Activated CD8-positive, alpha-beta memory T cell treated with anti-CD3 and anti-CD28 coated beads for 4 hours (primary cell): ENCODE measurements around the gene TBC1D4.

Experiments used
- DNase-seq, 2 donors: peaks; one replicate each; pipeline ENCODE4 v3.0.0-alpha.2; 2020; ENCODE audit warnings: low read depth in 2 of 2

The TBC1D4 gene

DNA sequence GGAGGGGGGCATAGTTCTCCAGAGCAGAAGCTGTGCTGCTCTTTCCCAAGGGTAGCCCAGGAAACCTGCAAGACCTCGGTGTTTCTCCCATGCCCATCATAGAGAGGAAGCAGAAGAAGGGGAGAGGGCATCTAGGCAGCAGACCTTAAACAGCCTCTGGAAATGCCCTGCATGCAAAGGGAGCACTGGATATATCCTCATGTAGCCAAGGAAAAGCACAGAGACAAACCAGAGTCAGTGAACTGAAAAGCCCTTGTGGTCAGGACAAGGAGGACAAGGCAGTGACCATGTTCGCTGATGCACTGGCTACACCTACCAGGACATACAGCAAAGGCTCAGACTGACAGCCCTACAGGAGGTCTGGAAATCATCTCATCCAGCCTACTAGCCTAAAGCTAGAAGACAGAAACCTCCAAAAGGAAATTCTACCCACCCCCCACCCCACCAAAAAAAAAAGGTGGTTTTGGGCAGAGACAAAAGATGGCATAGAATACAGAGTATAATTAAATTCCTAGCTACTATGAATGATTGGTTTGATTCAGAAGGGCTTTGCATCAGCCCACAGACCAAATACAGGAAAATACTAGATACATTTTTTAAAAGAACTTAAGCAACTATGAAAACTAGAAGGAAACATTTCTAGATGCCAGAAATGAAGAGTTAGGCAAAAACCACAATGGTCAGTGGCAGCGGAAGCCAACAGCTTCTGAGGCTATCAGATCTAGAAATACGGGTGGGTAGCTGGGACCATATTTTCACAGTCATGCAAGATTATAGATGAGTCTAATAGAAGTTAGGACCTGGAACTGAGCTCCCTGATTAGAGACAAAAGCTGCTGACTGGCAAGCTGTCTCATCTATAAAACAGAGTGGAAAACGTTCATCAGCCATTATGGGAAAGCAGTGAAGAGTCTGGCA is 4.4 kb upstream of the TBC1D4 start:
- no peak for DNase-seq

DNA sequence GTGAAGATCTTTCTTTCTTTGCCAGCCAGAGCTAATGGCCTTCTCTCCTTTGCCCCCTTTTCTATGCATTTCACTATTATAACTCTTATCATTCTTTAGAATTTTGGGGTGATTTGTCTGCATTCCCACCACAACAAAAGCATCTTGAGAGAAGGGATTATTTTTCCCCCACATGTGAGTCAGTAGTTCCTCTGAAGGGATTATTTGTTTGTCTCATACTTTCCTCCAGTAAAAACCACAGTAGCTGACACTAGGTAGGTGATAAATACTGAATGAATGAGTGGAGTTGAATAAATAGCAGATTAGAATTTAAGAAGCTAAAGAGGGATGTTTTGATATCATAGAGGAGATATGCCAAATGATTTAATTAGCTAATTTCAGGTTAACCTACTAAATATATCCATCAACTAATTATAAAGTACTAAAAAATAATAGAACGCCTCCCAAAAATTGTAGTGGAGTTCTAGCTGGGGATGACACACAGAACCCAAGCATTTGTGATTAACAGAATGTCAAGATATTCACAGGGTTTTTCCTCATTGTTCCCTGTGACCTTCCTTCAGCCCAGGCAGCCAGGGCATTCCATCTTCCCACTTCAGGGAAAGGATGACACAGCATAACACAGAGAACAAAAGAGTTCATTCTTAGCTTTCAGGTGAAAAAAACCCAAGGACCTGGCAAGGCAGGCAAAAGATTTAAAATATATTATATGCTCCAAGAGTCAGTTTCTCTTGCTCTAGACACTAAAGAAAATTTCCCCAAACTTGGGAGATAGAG is 3.5 kb upstream of the TBC1D4 start:
- DNase-seq = no peak

- no peak for DNase-seq
These were observed 781 bp upstream of the TBC1D4 start for GRCh38 chr13:75482820-75483079.

DNA sequence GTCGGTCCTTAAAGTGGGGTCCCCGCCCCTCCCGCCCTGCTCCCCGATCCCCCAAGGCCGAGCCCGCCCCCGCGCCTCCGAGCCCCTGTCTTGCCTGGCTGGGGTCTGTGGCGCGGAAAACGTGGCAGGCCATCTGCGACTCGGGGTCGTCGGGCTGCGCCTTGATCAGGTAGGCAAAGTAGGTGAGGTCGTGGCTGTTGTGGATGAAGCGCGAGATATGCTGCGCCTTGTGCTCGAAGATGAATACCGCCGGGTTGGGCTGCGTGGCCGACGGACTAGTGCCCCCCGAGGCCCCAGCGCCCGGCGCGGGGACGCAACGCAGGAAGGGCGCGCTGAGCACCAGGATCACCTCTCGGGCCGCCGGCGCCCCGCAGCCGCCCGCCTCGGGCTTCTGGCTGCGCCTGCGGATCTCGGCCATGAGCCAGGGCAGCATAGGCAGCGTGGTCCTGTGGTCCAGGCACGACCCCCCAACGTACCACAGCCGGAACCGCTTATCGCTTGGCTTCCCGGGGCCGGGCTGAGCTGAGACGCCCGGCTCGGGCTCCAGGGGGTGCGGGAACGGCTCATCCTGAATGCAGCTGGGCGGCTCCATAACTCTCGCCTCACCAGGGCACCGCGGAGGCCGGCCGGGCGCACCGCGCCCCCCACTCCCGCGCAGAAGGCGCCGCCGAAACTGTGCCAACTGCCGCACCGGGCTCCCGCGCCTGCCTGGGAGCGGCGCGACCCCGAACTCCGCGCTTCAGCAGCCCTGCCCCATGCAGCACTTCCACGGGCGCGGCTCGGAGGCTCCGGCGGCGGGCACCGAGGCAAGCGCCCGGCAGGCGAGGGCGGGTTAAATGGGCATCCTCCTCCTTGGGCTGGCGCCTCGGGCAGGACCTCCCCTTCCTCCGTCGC is 546 bp downstream of the TBC1D4 start:
- DNase-seq = no peak

- DNase-seq = no peak
These were observed 1.2 kb downstream of the TBC1D4 start for GRCh38 chr13:75480671-75481175.

- no peak for DNase-seq
These were observed 2.7 kb downstream of the TBC1D4 start for GRCh38 chr13:75479102-75479740.

DNA sequence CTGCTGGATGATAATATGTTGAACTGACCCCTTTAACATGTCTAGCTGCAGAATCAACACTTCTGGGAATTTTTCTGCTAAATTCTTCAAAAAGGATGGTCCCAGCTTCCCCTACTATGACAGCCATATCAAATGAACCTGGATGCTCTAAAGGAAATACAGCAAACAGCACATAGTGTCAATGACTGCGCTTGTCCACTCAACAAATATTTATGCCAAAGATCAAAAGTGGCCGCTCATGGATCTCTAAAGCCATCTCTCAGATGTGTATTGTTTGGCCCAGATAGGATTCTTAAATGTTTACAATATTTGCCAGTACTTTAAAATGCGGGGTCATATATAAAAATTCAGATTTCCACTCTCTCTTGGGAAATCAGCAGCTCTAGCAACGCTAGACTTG is 3.3 kb downstream of the TBC1D4 start:
- no peak for DNase-seq

DNA sequence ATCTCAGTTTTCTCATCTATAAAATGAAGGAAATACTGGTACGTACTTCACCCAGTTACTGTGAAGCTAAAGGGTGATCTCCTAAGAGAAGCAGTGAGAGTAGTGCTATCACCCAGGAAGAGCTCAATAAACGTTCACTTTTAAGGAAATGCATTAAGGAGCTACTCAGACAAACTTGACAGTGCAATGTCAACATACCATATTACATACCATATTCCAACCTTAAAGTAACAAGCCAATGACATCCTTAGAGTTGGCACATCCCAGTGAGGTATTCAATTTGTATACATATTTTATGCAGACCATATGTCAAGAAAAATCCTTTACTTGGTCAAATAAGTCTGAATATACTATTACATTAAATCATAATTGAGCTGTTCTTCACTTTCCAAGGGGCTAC is 7.0 kb downstream of the TBC1D4 start:
- DNase-seq = no peak

DNA sequence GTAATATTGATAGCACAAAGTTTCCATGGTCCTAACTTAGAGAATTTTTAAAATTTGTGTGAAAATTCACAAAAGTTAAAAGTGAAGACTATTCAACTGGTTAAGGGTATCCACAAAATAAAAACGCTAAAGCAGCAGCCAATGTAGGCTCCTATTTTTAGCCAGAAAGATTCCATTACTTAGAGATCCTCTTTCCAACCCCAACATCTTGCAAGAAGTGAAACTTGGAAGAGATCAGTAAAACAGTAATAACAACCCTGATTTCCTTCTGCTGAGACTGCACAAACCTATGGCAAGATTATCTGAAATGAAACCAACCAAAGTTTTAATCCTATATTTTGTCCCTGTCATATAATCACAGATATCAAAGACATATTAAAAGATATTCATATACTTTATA is 8.5 kb downstream of the TBC1D4 start:
- DNase-seq = no peak

- no peak for DNase-seq
These were observed 11.3 kb downstream of the TBC1D4 start for GRCh38 chr13:75470676-75471075.

DNA sequence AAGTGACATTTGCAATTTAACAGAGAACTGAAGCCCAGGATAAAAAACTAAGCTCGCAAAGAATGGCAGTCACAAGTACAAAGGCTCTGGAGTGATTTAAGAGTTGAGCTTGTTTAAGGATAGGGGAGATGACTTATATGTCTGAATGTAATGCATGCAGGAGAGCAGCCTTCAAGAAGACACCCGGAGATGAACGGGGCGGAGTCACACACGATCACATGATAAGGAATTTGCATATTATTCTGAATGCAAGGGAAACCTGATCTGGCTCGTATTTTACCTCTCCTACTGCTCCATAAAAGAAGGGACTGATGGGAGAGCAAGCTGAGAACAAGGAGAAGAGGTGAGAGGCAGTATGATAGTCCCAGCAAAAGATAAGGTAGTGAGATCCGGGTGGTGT is 12.9 kb downstream of the TBC1D4 start:
- no peak for DNase-seq

GRCh38 chr13:75468602-75469001 is 13.4 kb downstream of the TBC1D4 start:
- no peak for DNase-seq

GRCh38 chr13:75468098-75468497 is 13.9 kb downstream of the TBC1D4 start:
- no peak for DNase-seq

GRCh38 chr13:75467040-75467728 is 14.8 kb downstream of the TBC1D4 start:
- DNase-seq = no peak

DNA sequence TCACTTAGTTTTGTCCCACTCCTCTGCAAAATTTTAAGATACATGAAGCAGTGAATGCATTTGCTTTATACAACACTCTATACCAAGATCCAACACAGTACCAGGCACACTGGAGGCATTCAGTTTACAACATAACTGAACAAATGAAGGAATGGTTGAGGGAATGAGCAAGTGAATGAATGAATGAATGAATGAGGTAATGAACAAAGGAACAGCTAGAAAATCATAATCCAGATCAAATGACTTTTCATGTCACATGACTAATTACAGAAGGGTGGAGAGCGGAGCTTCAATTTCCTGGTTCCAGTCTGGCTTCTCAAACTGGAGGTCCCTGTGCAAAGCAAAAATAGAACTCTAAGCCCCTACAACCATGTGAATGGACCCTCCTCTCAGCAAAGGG is 16.7 kb downstream of the TBC1D4 start:
- DNase-seq = no peak

GRCh38 chr13:75461314-75461713 is 20.7 kb downstream of the TBC1D4 start:
- no peak for DNase-seq

DNA sequence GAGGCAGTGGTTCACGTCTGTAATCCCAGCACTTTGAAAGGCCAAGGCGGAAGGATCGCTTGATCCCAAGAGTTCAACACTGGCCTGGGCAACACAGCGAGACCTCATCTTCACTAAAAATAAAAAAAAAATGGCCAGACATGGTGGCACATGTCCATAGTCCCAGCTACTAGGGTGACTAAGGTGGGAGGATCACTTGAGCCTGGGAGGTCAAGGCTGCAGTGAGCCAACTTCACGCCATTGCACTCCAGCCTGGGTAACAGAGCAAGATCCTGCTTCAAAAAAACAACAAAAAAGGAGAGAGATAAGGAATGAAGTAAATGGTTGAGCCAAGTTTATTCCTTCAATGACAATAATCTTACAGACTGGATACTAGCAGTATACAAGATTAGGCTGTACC is 21.3 kb downstream of the TBC1D4 start:
- no peak for DNase-seq

DNA sequence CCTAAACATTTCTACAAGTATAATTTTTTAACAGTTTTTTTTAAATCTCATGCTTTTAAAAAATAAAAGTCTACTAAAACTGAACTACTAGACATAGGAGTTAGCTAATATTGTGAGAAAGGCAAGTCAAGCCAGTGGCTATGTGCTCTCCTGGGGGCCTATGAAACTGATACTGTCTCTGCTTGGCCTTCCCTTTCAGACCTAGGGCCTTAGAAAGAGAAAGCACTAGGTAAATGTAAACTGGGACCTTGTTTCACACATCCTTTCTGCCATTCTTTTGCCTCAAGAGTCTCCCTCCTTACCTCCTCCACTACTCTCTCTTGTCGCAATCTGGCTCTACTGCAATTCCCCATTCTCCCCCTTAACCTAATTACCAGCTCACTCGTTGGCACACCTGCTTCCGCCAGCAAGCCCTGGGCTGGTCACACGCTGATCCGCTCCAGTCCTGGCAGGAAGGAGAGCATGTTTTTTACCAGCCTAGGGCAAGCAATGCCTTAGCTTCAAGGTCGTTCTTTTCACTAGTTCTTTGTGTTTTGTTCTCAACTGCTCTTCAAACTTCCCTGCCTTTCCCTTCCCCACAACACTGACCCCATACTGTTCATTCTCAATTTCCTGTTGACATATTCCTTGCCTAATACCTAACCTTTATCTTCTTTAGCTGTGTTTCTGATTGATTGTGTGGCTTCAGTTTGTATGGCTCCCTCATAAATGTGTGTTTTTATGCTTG is 23.1 kb downstream of the TBC1D4 start:
- no peak for DNase-seq

DNA sequence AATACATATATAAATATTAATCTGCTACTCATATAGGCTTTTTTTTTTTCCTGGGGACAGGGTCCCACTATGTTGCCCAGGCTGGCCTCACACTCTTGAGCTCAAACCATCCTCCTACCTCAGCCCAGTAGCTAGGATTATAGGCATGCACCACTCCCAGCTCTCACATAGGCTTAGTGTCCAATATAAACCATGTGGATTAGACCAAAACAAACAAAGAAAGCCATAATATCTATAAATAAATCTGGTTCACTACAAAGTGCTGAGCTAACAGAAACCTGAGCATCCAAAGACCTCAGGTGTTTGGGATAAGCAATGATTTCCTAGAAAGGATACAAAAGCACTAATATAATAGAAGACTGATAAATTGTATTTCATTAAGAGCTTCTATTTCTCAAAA is 26.0 kb downstream of the TBC1D4 start:
- DNase-seq = no peak

GRCh38 chr13:75454497-75454896 is 27.5 kb downstream of the TBC1D4 start:
- DNase-seq = no peak
